Measurements from ENCODE around the gene DNM2. TPM values are rescaled to one million over a fixed set of nuclear protein-coding genes. Genes with fewer than 3 reads are reported as not detected.
"Not testable (repeated sequence)": the region's sequence is repeated elsewhere in the genome, so short reads cannot be mapped to it uniquely, and the experiment has no call there.

The DNM2 gene
- total RNA-seq, 1 experiment from 2014 or later = 188 TPM

DNA sequence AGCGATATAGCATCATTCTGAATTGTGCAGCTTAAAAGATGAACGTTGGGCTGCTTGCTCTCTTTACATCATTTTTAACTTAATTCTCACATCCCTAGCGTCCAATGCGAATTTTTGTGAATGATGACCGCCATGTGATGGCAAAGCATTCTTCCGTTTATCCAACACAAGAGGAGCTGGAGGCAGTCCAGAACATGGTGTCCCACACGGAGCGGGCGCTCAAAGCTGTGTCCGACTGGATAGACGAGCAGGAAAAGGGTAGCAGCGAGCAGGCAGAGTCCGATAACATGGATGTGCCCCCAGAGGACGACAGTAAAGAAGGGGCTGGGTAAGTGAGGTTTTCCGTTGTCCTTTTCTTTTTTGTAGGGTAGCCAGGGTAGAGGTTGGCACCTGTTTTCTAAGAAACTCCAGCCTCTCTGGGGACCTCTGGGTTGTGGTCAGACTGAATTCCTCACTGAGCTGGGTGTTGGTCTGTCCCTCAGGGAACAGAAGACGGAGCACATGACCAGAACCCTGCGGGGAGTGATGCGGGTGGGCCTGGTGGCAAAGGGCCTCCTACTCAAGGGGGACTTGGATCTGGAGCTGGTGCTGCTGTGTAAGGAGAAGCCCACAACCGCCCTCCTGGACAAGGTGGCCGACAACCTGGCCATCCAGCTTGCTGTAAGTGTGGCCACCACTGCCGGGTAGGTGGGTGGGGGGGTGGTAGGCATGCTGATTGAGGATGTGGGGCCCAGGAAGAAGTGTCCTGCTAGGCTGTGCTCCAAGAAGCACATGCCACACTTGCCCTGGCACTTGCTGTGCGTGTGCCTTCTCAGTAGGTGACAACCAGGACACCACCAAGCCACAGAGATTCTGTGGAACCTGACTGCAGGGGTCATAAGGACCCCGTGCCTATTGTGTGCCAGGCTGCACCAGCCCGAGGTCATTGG lies 46.7 kb upstream of the DNM2 start:
- no peak for DNase-seq
- ChIA-PET CTCF (interaction anchor here (0.6 kb wide), 1 partner anchor 267 kb away, joined by 6 read pairs; no protein-coding TSS in a partner anchor), POLR2A (ENCODE audit: unreplicated experiment) (no interaction called here)
- H3F3A ChIP-seq (ENCODE audit: insufficient read depth, low read depth) = peaks cover 85% of the 10 kb centered on the region
- intact Hi-C loops (cut with micrococcal nuclease; ENCODE audit: unreplicated experiment) = no loop called here
- no peaks in the 10 kb centered on the region for H3K4me1 ChIP-seq (replicated peaks; ENCODE audit: insufficient read depth)
- H3K9me2 ChIP-seq (ENCODE audit: insufficient read depth) = no peaks in the 10 kb centered on the region
- H3K4me3 ChIP-seq = no peak overlapping the region
- BruUV-seq (replicated peaks) = TSS peak; percentile 9
- H3K4me2 ChIP-seq = no peak overlapping the region
- peaks cover 99% of the 10 kb centered on the region for H4K20me1 ChIP-seq (ENCODE audit: insufficient read depth)
- H3K36me3 ChIP-seq (ENCODE audit: low read depth) = peaks cover 47% of the 10 kb centered on the region
- TF ChIP-seq CTCF (conservative IDR thresholded peaks at IDR 0.05) (no peak), EZH2 (IDR thresholded peaks at IDR 0.05; ENCODE audit: low read depth) (no peak)
- no peaks in the 10 kb centered on the region for H3K27me3 ChIP-seq (ENCODE audit: insufficient read depth, low read depth)
- no peak overlapping the region for H2AFZ ChIP-seq
- no peak overlapping the region for H3K27ac ChIP-seq
- peaks cover 98% of the 10 kb centered on the region for H3K79me2 ChIP-seq (ENCODE audit: low read depth)
- H3K9me3 ChIP-seq (ENCODE audit: insufficient read depth, low read depth) = no peaks in the 10 kb centered on the region

GRCh38 chr19:10671922-10672321 lies 46.0 kb upstream of the DNM2 start:
- peaks cover 96% of the 10 kb centered on the region for H3K79me2 ChIP-seq (ENCODE audit: low read depth)
- H3K4me3 ChIP-seq; H3K4me2 ChIP-seq; H3K9me3 ChIP-seq (ENCODE audit: insufficient read depth, low read depth); CTCF ChIA-PET; POLR2A ChIA-PET (ENCODE audit: unreplicated experiment); H3K27me3 ChIP-seq (ENCODE audit: insufficient read depth, low read depth); intact Hi-C loops (cut with micrococcal nuclease; ENCODE audit: unreplicated experiment); H3K4me1 ChIP-seq (replicated peaks; ENCODE audit: insufficient read depth); H3K27ac ChIP-seq; H2AFZ ChIP-seq; H3K9me2 ChIP-seq (ENCODE audit: insufficient read depth); DNase-seq; BruUV-seq (replicated peaks): not testable (repeated sequence)
- H3F3A ChIP-seq (ENCODE audit: insufficient read depth, low read depth) = peaks cover 80% of the 10 kb centered on the region
- peaks cover 42% of the 10 kb centered on the region for H3K36me3 ChIP-seq (ENCODE audit: low read depth)
- H4K20me1 ChIP-seq (ENCODE audit: insufficient read depth) = peaks cover 98% of the 10 kb centered on the region

GRCh38 chr19:10675214-10675613 lies 42.7 kb upstream of the DNM2 start:
- H3K27ac ChIP-seq; BruUV-seq (replicated peaks); intact Hi-C loops (cut with micrococcal nuclease; ENCODE audit: unreplicated experiment); H3K4me3 ChIP-seq; DNase-seq; H3K27me3 ChIP-seq (ENCODE audit: insufficient read depth, low read depth); H2AFZ ChIP-seq; POLR2A ChIA-PET (ENCODE audit: unreplicated experiment); H3K9me2 ChIP-seq (ENCODE audit: insufficient read depth); H3K4me2 ChIP-seq; H3K4me1 ChIP-seq (replicated peaks; ENCODE audit: insufficient read depth); H3K9me3 ChIP-seq (ENCODE audit: insufficient read depth, low read depth): not testable (repeated sequence)
- CTCF ChIA-PET = interaction anchor here (0.6 kb wide), 2 partner anchors 89 to 134 kb away, joined by 8 to 12 read pairs; no protein-coding TSS in a partner anchor
- Histone ChIP-seq H3K36me3 (ENCODE audit: low read depth) (peaks cover 67% of the 10 kb centered on the region), H3F3A (ENCODE audit: insufficient read depth, low read depth) (peaks cover 78% of the 10 kb centered on the region), H4K20me1 (ENCODE audit: insufficient read depth) (peaks cover 94% of the 10 kb centered on the region), H3K79me2 (ENCODE audit: low read depth) (peaks cover 88% of the 10 kb centered on the region)

- H4K20me1 ChIP-seq (ENCODE audit: insufficient read depth) = peaks cover 94% of the 10 kb centered on the region
- H3K27me3 ChIP-seq (ENCODE audit: insufficient read depth, low read depth) = no peaks in the 10 kb centered on the region
These were observed 40.1 kb upstream of the DNM2 start for GRCh38 chr19:10677751-10678150.

More at GRCh38 chr19:10677751-10678150, 40.1 kb upstream of the DNM2 start:
- Histone ChIP-seq H2AFZ (no peak overlapping the region), H3K9me3 (ENCODE audit: insufficient read depth, low read depth) (no peaks in the 10 kb centered on the region), H3K36me3 (ENCODE audit: low read depth) (peaks cover 72% of the 10 kb centered on the region), H3K4me2 (no peak overlapping the region), H3K79me2 (ENCODE audit: low read depth) (peaks cover 79% of the 10 kb centered on the region), H3K9me2 (ENCODE audit: insufficient read depth) (no peaks in the 10 kb centered on the region), H3K4me3 (no peak overlapping the region), H3F3A (ENCODE audit: insufficient read depth, low read depth) (peaks cover 77% of the 10 kb centered on the region), H3K27ac (no peak overlapping the region), H3K4me1 (replicated peaks; ENCODE audit: insufficient read depth) (no peaks in the 10 kb centered on the region)
- POLR2A ChIA-PET (ENCODE audit: unreplicated experiment) = no interaction called here
- BruUV-seq (replicated peaks) = no TSS peak
- TF ChIP-seq EZH2 (IDR thresholded peaks at IDR 0.05; ENCODE audit: low read depth) (no peak), CTCF (conservative IDR thresholded peaks at IDR 0.05) (no peak)
- CTCF ChIA-PET = no interaction called here
- DNase-seq = no peak
- intact Hi-C loops (cut with micrococcal nuclease; ENCODE audit: unreplicated experiment) = no loop called here

Measured in PC-9 (cell line).